Subcutaneous abdominal adipose tissue (tissue), 5 donors: Measurements from ENCODE around the gene DCN.
A peak's percentile ranks its signal among the peaks of the same experiment; 100 is the strongest.

Experiments used
- H3K27ac ChIP-seq: one replicate; pipeline ENCODE4 v1.7.0; 2013; ENCODE audit warnings: low read depth, mild to moderate bottlenecking, inconsistent platforms, low read length, moderate library complexity
- H3K27me3 ChIP-seq, 5 donors: one replicate each; pipeline ENCODE4 v1.7.0; 2013; ENCODE audit warnings: low read length in 5 of 5, inconsistent platforms in 1 of 5; ENCODE audit not compliant: control insufficient read depth in 5 of 5, insufficient read depth in 4 of 5
- H3K36me3 ChIP-seq, 5 donors: one replicate each; pipeline ENCODE4 v1.7.0; 2013; ENCODE audit warnings: low read length in 5 of 5; ENCODE audit not compliant: control insufficient read depth in 5 of 5, insufficient read depth in 5 of 5
- H3K4me1 ChIP-seq, 5 donors: one replicate each; pipeline ENCODE4 v1.7.0; 2013; ENCODE audit warnings: low read length in 5 of 5, mild to moderate bottlenecking in 3 of 5, moderate library complexity in 1 of 5; ENCODE audit not compliant: control insufficient read depth in 5 of 5, insufficient read depth in 5 of 5
- H3K4me3 ChIP-seq, 5 donors: one replicate each; pipeline ENCODE4 v1.7.0; 2013; ENCODE audit warnings: low read length in 5 of 5, low read depth in 1 of 5
- H3K9ac ChIP-seq, 5 donors: one replicate each; pipeline ENCODE4 v1.7.0; 2013; ENCODE audit warnings: low read length in 5 of 5, mild to moderate bottlenecking in 4 of 5, moderate library complexity in 3 of 5
- H3K9me3 ChIP-seq, 5 donors: one replicate each; pipeline ENCODE4 v1.7.0; 2013; ENCODE audit warnings: low read length in 5 of 5; ENCODE audit not compliant: control insufficient read depth in 5 of 5
- donor health status: healthy.
- donor health status: healthy.
- donor health status: healthy.
- donor health status: healthy.
- donor health status: healthy.

The DCN gene

DNA sequence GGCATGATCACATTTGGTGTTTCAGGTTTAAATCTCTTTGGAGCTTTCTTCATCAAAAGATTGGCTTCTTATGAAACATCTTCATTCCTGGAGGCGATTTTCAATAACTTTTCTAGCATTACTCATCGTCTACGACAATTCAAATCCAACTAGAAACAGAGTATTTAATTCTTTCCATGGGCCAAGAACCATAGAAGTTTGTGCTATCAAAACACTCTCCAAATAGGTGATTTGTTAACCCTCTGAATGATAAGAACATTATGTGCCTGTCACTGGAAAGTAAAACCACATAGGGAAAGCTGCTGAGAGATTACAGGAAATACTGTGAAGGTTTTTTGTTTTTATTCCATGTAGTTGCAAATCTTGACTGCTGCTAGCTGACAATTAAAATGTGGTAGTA is 6.9 kb upstream of the DCN start:
- no peak overlapping the region for H3K9ac ChIP-seq
- no peaks in the 10 kb centered on the region for H3K9me3 ChIP-seq
- no peaks in the 10 kb centered on the region for H3K36me3 ChIP-seq
- no peak overlapping the region for H3K27ac ChIP-seq
- no peaks in the 10 kb centered on the region for H3K4me1 ChIP-seq
- no peak overlapping the region for H3K4me3 ChIP-seq
- H3K27me3 ChIP-seq, result no peaks in the 10 kb centered on the region

- H3K4me3 ChIP-seq, result no peak overlapping the region
- H3K27ac ChIP-seq, result no peak overlapping the region
- H3K4me1 ChIP-seq, result no peaks in the 10 kb centered on the region
- H3K9ac ChIP-seq, result no peak overlapping the region
- H3K27me3 ChIP-seq, result no peaks in the 10 kb centered on the region
- H3K9me3 ChIP-seq, result no peaks in the 10 kb centered on the region
- no peaks in the 10 kb centered on the region for H3K36me3 ChIP-seq
These were observed 6.2 kb upstream of the DCN start for GRCh38 chr12:91188778-91189177.

DNA sequence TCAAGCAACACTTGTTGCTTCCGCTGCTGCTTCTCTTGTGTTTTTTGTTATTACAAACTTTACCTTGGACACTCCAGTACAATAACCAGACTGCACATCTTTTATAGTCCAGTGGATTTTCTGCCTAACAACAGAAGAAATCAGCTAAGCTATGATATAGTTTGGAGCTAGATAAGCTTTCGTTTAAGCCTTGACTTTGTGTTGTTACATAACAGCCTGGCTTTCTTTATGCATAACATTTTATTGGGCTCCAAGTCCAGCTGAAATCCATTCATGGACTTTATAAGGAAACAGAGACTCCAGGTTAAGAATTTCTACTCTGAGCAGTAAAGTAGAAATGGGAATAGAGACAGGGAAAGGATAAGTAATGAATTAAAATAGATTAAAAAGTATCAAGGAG is 3.5 kb upstream of the DCN start:
- Histone ChIP-seq H3K4me3 (no peak overlapping the region), H3K9me3 (no peaks in the 10 kb centered on the region), H3K27ac (no peak overlapping the region), H3K36me3 (no peaks in the 10 kb centered on the region), H3K9ac (no peak overlapping the region), H3K4me1 (no peaks in the 10 kb centered on the region), H3K27me3 (peaks cover 0 to 4% (median 0%) of the 10 kb centered on the region in 5 donors)

- Histone ChIP-seq H3K27me3 (peaks cover 0 to 4% (median 0%) of the 10 kb centered on the region in 5 donors), H3K27ac (no peak overlapping the region), H3K4me3 (no peak overlapping the region), H3K36me3 (no peaks in the 10 kb centered on the region), H3K9ac (no peak overlapping the region), H3K9me3 (no peaks in the 10 kb centered on the region), H3K4me1 (no peaks in the 10 kb centered on the region)
These were observed 2.8 kb upstream of the DCN start for GRCh38 chr12:91185421-91185820.

- Histone ChIP-seq H3K4me1 (no peaks in the 10 kb centered on the region), H3K9ac (no peak overlapping the region), H3K27ac (no peak overlapping the region), H3K4me3 (no peak overlapping the region), H3K27me3 (peaks cover 0 to 6% (median 0%) of the 10 kb centered on the region in 5 donors), H3K36me3 (no peaks in the 10 kb centered on the region), H3K9me3 (no peaks in the 10 kb centered on the region)
These were observed 934 bp upstream of the DCN start for GRCh38 chr12:91183551-91183950.

GRCh38 chr12:91180582-91181395 is 1.8 kb downstream of the DCN start:
- peaks cover 0 to 2% (median 0%) of the 10 kb centered on the region in 5 donors for H3K4me1 ChIP-seq
- no peaks in the 10 kb centered on the region for H3K9me3 ChIP-seq
- H3K9ac ChIP-seq, result peak overlapping the region in 1 of 5 donors; percentile 13
- peak overlapping the region; percentile 30 to 70 (median 54) for H3K4me3 ChIP-seq
- H3K27me3 ChIP-seq, result peaks cover 0 to 6% (median 0%) of the 10 kb centered on the region in 5 donors
- H3K36me3 ChIP-seq, result no peaks in the 10 kb centered on the region
- peak overlapping the region; percentile 21 for H3K27ac ChIP-seq

- Histone ChIP-seq H3K27ac (peak overlapping the region; percentile 38), H3K4me1 (peaks cover 0 to 2% (median 0%) of the 10 kb centered on the region in 5 donors), H3K4me3 (peak overlapping the region; percentile 34 to 70 (median 54)), H3K9me3 (no peaks in the 10 kb centered on the region), H3K36me3 (no peaks in the 10 kb centered on the region), H3K9ac (no peak overlapping the region), H3K27me3 (peaks cover 0 to 6% (median 0%) of the 10 kb centered on the region in 5 donors)
These were observed 2.6 kb downstream of the DCN start for GRCh38 chr12:91179966-91180561.

- Histone ChIP-seq H3K9me3 (no peaks in the 10 kb centered on the region), H3K27me3 (peaks cover 0 to 6% (median 0%) of the 10 kb centered on the region in 5 donors), H3K4me1 (peaks cover 0 to 2% (median 0%) of the 10 kb centered on the region in 5 donors), H3K4me3 (peak overlapping the region; percentile 34 to 70 (median 54)), H3K27ac (peak overlapping the region; percentile 38), H3K36me3 (no peaks in the 10 kb centered on the region), H3K9ac (peak overlapping the region in 1 of 5 donors; percentile 18)
These were observed 3.3 kb downstream of the DCN start for GRCh38 chr12:91179315-91179714.

- Histone ChIP-seq H3K4me1 (peaks cover 0 to 2% (median 0%) of the 10 kb centered on the region in 5 donors), H3K36me3 (no peaks in the 10 kb centered on the region), H3K4me3 (peak overlapping the region; percentile 46 to 70 (median 54)), H3K9ac (peak overlapping the region in 1 of 5 donors; percentile 11), H3K27me3 (peaks cover 0 to 6% (median 0%) of the 10 kb centered on the region in 5 donors), H3K27ac (no peak overlapping the region), H3K9me3 (no peaks in the 10 kb centered on the region)
These were observed 3.8 kb downstream of the DCN start for GRCh38 chr12:91178781-91179180.

GRCh38 chr12:91178139-91178561 is 4.5 kb downstream of the DCN start:
- Histone ChIP-seq H3K36me3 (no peaks in the 10 kb centered on the region), H3K9me3 (no peaks in the 10 kb centered on the region), H3K4me3 (peak overlapping the region; percentile 46 to 70 (median 54)), H3K4me1 (peaks cover 0 to 2% (median 0%) of the 10 kb centered on the region in 5 donors), H3K9ac (peak overlapping the region in 1 of 5 donors; percentile 42), H3K27ac (peak overlapping the region; percentile 37), H3K27me3 (peaks cover 0 to 6% (median 0%) of the 10 kb centered on the region in 5 donors)
